ENCODE results near the gene THTPA.
A peak's percentile ranks its signal among the peaks of the same experiment; 100 is the strongest.

The THTPA gene

GRCh38 chr14:23566778-23567185 lies 10.7 kb downstream of the THTPA start:
- no peak for DNase-seq (ENCODE audit: low read depth in 2 of 3, low spot score in 1 of 3)

GRCh38 chr14:23567186-23568020 lies 11.3 kb downstream of the THTPA start, which contains the start of gene AP1G2:
Gene AP1G2, minus strand, starts transcription at chr14:23567791. Its CDS starts 477 bp downstream, at chr14:23567314.
- DNase-seq (ENCODE audit: low read depth in 2 of 3, low spot score in 1 of 3), result peak; percentile 81 to 93 (median 82)

- DNase-seq (ENCODE audit: low read depth in 2 of 3, low spot score in 1 of 3), result no peak
Observed at GRCh38 chr14:23568021-23568599, 12.0 kb downstream of the THTPA start.

GRCh38 chr14:23568600-23569331 lies 12.7 kb downstream of the THTPA start:
- DNase-seq (ENCODE audit: low read depth in 2 of 3, low spot score in 1 of 3), result no peak

GRCh38 chr14:23569443-23570151 lies 13.5 kb downstream of the THTPA start:
- no peak for DNase-seq (ENCODE audit: low read depth in 2 of 3, low spot score in 1 of 3)

- DNase-seq (ENCODE audit: low read depth in 2 of 3, low spot score in 1 of 3), result no peak
Observed at GRCh38 chr14:23570806-23571483, 14.9 kb downstream of the THTPA start.

- DNase-seq (ENCODE audit: low read depth in 2 of 3, low spot score in 1 of 3), result no peak
Observed at GRCh38 chr14:23571701-23572523, 15.8 kb downstream of the THTPA start.

- no peak for DNase-seq (ENCODE audit: low read depth in 2 of 3, low spot score in 1 of 3)
Observed at GRCh38 chr14:23572524-23572828, 16.4 kb downstream of the THTPA start.

GRCh38 chr14:23572836-23573235 lies 16.8 kb downstream of the THTPA start:
- no peak for DNase-seq (ENCODE audit: low read depth in 2 of 3, low spot score in 1 of 3)

- DNase-seq (ENCODE audit: low read depth in 2 of 3, low spot score in 1 of 3), result no peak
Observed at GRCh38 chr14:23573384-23574015, 17.4 kb downstream of the THTPA start.

- no peak for DNase-seq (ENCODE audit: low read depth in 2 of 3, low spot score in 1 of 3)
Observed at GRCh38 chr14:23577004-23577681, 21.1 kb downstream of the THTPA start.

GRCh38 chr14:23577710-23578392 lies 21.8 kb downstream of the THTPA start:
- no peak for DNase-seq (ENCODE audit: low read depth in 2 of 3, low spot score in 1 of 3)

GRCh38 chr14:23578560-23579310 lies 22.7 kb downstream of the THTPA start, which contains the start of gene JPH4:
Gene JPH4, minus strand, starts transcription at chr14:23578790. Its CDS starts 1,337 bp downstream, at chr14:23577453.
- no peak for DNase-seq (ENCODE audit: low read depth in 2 of 3, low spot score in 1 of 3)

- no peak for DNase-seq (ENCODE audit: low read depth in 2 of 3, low spot score in 1 of 3)
Observed at GRCh38 chr14:23579311-23579630, 23.2 kb downstream of the THTPA start.

- DNase-seq (ENCODE audit: low read depth in 2 of 3, low spot score in 1 of 3), result no peak
Observed at GRCh38 chr14:23579739-23580138, 23.7 kb downstream of the THTPA start.

GRCh38 chr14:23580152-23580926 lies 24.3 kb downstream of the THTPA start:
- DNase-seq (ENCODE audit: low read depth in 2 of 3, low spot score in 1 of 3), result no peak

- DNase-seq (ENCODE audit: low read depth in 2 of 3, low spot score in 1 of 3), result no peak
Observed at GRCh38 chr14:23580948-23581281, 24.8 kb downstream of the THTPA start.
